GM23338 (cell line): ENCODE data around the gene URM1. TPM values are rescaled to one million over a fixed set of nuclear protein-coding genes. Genes with fewer than 3 reads are reported as not detected.

Experiments used
- ATAC-seq: fragments of 200-7000 bp; cut with Tn5 transposase; 3 replicates; pipeline ENCODE4 v1.9.1; 2020
- DNase-seq: peaks from one replicate; pipeline ENCODE4 v3.0.0-alpha.2; 2015; ENCODE audit warnings: low spot score
- H2AFZ ChIP-seq: fragments of 200-600 bp; sonication (generic); 2 replicates; pipeline ENCODE4 v1.8.0; 2016; ENCODE audit warnings: antibody characterized with exemption, mild to moderate bottlenecking, moderate library complexity
- H3F3A ChIP-seq: fragments of 200-600 bp; sonication (generic); replicated peaks from 2 replicates; pipeline ENCODE4 v1.8.0; 2017; ENCODE audit warnings: antibody characterized with exemption, mixed run types, low read depth
- H3K27ac ChIP-seq: fragments of 200-600 bp; sonication (generic); 2 replicates; pipeline ENCODE4 v1.6.1; 2016; ENCODE audit warnings: low read depth
- H3K27me3 ChIP-seq: fragments of 200-600 bp; sonication (generic); 2 replicates; pipeline ENCODE4 v1.8.0; 2016; ENCODE audit warnings: mild to moderate bottlenecking, mixed run types, moderate library complexity; ENCODE audit not compliant: insufficient read depth
- H3K36me3 ChIP-seq: fragments of 200-600 bp; sonication (generic); 2 replicates; pipeline ENCODE4 v1.8.0; 2016; ENCODE audit warnings: mild to moderate bottlenecking; ENCODE audit not compliant: insufficient read depth
- H3K4me1 ChIP-seq: fragments of 200-600 bp; sonication (generic); 2 replicates; pipeline ENCODE4 v1.8.0; 2016; ENCODE audit warnings: mild to moderate bottlenecking, moderate library complexity; ENCODE audit not compliant: insufficient read depth
- H3K4me2 ChIP-seq: fragments of 200-600 bp; sonication (generic); 2 replicates; pipeline ENCODE4 v1.7.1; 2017; ENCODE audit warnings: mixed run types
- H3K4me3 ChIP-seq: fragments of 200-600 bp; sonication (generic); 2 replicates; pipeline ENCODE4 v1.6.1; 2016; ENCODE audit warnings: mixed run types
- H3K79me2 ChIP-seq: fragments of 200-600 bp; sonication (generic); replicated peaks from 2 replicates; pipeline ENCODE4 v1.8.0; 2017; ENCODE audit warnings: mild to moderate bottlenecking; ENCODE audit not compliant: insufficient read depth
- H3K9me2 ChIP-seq: fragments of 200-600 bp; sonication (generic); 2 replicates; pipeline ENCODE4 v1.8.0; 2017; ENCODE audit not compliant: insufficient read depth
- H4K20me1 ChIP-seq: fragments of 200-600 bp; sonication (generic); replicated peaks from 2 replicates; pipeline ENCODE4 v1.8.0; 2017; ENCODE audit warnings: mild to moderate bottlenecking; ENCODE audit not compliant: insufficient read depth
- H3K27ac Mint-ChIP-seq: 2 replicates; pipeline ENCODE4 v1.8.0; 2020; ENCODE audit warnings: inconsistent platforms, mild to moderate bottlenecking, moderate library complexity, mixed read lengths
- H3K27me3 Mint-ChIP-seq: 3 replicates; pipeline ENCODE4 v1.8.0; 2022; ENCODE audit warnings: low read depth, mild to moderate bottlenecking, moderate library complexity, mixed read lengths, inconsistent platforms; ENCODE audit not compliant: insufficient read depth, poor library complexity
- H3K36me3 Mint-ChIP-seq: 3 replicates; pipeline ENCODE4 v1.8.0; 2021; ENCODE audit warnings: low read depth, mild to moderate bottlenecking, inconsistent platforms, moderate library complexity, mixed read lengths
- H3K4me1 Mint-ChIP-seq: 3 replicates; pipeline ENCODE4 v1.8.0; 2020; ENCODE audit warnings: mild to moderate bottlenecking, inconsistent platforms, mixed read lengths
- H3K4me3 Mint-ChIP-seq: 3 replicates; pipeline ENCODE4 v1.8.0; 2021; ENCODE audit warnings: moderate library complexity, mild to moderate bottlenecking, inconsistent platforms, mixed read lengths
- H3K9me3 Mint-ChIP-seq: 3 replicates; pipeline ENCODE4 v1.8.0; 2020; ENCODE audit warnings: moderate library complexity, mild to moderate bottlenecking, inconsistent platforms, mixed read lengths
- ETS1 ChIP-seq: IDR thresholded peaks from 2 replicates; pipeline ENCODE4 v1.6.1; 2016; ENCODE audit warnings: antibody characterized with exemption
- EZH2 ChIP-seq: fragments of 200-600 bp; sonication (generic); IDR thresholded peaks from one replicate; pipeline ENCODE4 v1.8.0; 2017; ENCODE audit warnings: antibody characterized with exemption, mild to moderate bottlenecking, low read depth; ENCODE audit not compliant: unreplicated experiment
- EZH2phosphoT487 ChIP-seq: fragments of 200-600 bp; sonication (generic); IDR thresholded peaks from one replicate; pipeline ENCODE4 v1.8.1; 2018; ENCODE audit warnings: antibody characterized with exemption; ENCODE audit not compliant: unreplicated experiment
- NANOG ChIP-seq: IDR thresholded peaks from 2 replicates; pipeline ENCODE4 v1.6.1; 2016; ENCODE audit warnings: antibody characterized with exemption, borderline replicate concordance
- REST ChIP-seq: IDR thresholded peaks from one replicate; pipeline ENCODE4 v1.6.1; 2018; ENCODE audit warnings: antibody characterized with exemption; ENCODE audit not compliant: unreplicated experiment
- STAT1 ChIP-seq: IDR thresholded peaks from one replicate; pipeline ENCODE4 v1.6.1; 2016; ENCODE audit warnings: antibody characterized with exemption; ENCODE audit not compliant: unreplicated experiment
- ZNF114 ChIP-seq: fragments of 250-450 bp; sonication (Bioruptor Pico); IDR thresholded peaks from 2 replicates; pipeline ENCODE4 v1.5.0; 2020; ENCODE audit warnings: mild to moderate bottlenecking, moderate library complexity
- ZNF331 ChIP-seq: fragments of 250-450 bp; sonication (Bioruptor Pico); IDR thresholded peaks from 2 replicates; pipeline ENCODE4 v1.5.0; 2020; ENCODE audit warnings: low read depth, mild to moderate bottlenecking, moderate library complexity
- ZNF462 ChIP-seq: fragments of 250-450 bp; sonication (Bioruptor Pico); IDR thresholded peaks from 2 replicates; pipeline ENCODE4 v1.5.0; 2020; ENCODE audit warnings: mild to moderate bottlenecking, moderate library complexity
- polyA plus RNA-seq: library from polyadenylated mRNA; unstranded; fragments of >200 nt; fragmentation: Nextera tagmentation; extraction: Ambion mirVana; gene quantifications from 2 replicates; pipeline ENCODE4 v1.2.1, GENCODE V29; 2016
- total RNA-seq: library from RNA; depleted of rRNA; stranded (reverse); fragments of >200 nt; shearing (Covaris generic); gene quantifications from 2 replicates; pipeline ENCODE4 v1.2.3, GENCODE V29; 2014
- TF ChIP-seq, protein P1 (sequence below), 2 experiments: fragments of 200-600 bp in 1 of 2; sonication (generic) in 1 of 2; conservative IDR thresholded peaks; 2 replicates each; pipeline versions ENCODE4 v1.5.1 to v1.6.1; 2016 to 2017; ENCODE audit warnings: antibody characterized with exemption in 2 of 2, low read depth in 2 of 2, mild to moderate bottlenecking in 2 of 2, moderate library complexity in 1 of 2

Gene URM1
- total and polyA plus RNA-seq, 2 experiments from 2014 or later, result 28.6 to 47.8 TPM

- no peak for TF ChIP-seq REST
- TF ChIP-seq, protein P1, sequence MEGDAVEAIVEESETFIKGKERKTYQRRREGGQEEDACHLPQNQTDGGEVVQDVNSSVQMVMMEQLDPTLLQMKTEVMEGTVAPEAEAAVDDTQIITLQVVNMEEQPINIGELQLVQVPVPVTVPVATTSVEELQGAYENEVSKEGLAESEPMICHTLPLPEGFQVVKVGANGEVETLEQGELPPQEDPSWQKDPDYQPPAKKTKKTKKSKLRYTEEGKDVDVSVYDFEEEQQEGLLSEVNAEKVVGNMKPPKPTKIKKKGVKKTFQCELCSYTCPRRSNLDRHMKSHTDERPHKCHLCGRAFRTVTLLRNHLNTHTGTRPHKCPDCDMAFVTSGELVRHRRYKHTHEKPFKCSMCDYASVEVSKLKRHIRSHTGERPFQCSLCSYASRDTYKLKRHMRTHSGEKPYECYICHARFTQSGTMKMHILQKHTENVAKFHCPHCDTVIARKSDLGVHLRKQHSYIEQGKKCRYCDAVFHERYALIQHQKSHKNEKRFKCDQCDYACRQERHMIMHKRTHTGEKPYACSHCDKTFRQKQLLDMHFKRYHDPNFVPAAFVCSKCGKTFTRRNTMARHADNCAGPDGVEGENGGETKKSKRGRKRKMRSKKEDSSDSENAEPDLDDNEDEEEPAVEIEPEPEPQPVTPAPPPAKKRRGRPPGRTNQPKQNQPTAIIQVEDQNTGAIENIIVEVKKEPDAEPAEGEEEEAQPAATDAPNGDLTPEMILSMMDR (conservative IDR thresholded peaks at IDR 0.05; ENCODE audit: low read depth in 2 of 2), result no peak
- no peak for TF ChIP-seq ETS1
Measured at GRCh38 chr9:128365525-128365924, 5.6 kb upstream of the URM1 start (continued).

DNA sequence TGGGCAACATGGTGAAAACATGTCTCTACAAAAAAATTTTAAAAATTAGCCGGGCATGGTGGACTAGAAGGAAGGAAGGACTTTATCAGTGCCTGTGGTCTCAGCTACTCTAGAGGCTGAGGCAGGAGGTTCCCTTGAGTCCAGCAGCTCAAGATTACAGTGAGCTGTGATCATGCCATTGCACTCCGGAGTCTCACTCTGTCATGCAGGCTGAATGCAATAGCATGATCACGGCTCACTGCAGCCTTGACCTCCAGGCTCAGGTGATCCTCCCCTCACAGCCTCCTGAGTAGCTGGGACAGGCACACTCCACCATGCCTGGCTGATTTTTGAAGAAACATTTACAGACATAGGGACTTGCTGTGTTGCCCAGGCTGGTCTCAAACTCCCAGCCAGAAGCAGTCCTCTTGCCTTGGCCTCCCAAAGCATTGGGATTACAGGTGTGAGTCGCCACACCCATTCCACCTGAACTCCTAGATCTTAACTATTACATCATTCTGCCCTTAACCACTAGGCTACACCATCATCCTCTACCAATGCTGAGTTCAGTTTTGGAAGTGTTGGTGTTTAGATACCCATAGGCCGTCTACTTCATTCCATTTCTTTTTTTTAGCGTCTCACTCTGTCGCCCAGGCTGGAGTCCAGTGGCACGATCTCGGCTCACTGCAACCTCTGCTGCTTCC, 2.0 kb upstream of the URM1 start:
- Histone ChIP-seq H3K4me3 (no peak overlapping the region), H2AFZ (no peak overlapping the region), H4K20me1 (peaks cover 8% of the 10 kb centered on the region; the same call in 1 of the 2 replicates), H3K4me2 (no peak overlapping the region), H3F3A (peaks cover 12% of the 10 kb centered on the region), H3K79me2 (peaks cover 20% of the 10 kb centered on the region), H3K27ac (no peak overlapping the region), H3K9me2 (no peaks in the 10 kb centered on the region), H3K36me3 (no peaks in the 10 kb centered on the region), H3K27me3 (peaks cover 59% of the 10 kb centered on the region), H3K4me1 (peaks cover 22% of the 10 kb centered on the region)
- peaks cover 52% of the 10 kb centered on the region for H3K27me3 Mint-ChIP-seq
- peaks cover 32% of the 10 kb centered on the region for H3K4me1 Mint-ChIP-seq
- DNase-seq (no peak), ATAC-seq (no peak)
- no peaks in the 10 kb centered on the region; the same call in 2 of the 3 replicates for H3K36me3 Mint-ChIP-seq
- no peak overlapping the region for H3K27ac Mint-ChIP-seq
- peaks cover 3% of the 10 kb centered on the region; the same call in 2 of the 3 replicates for H3K9me3 Mint-ChIP-seq
- no peak overlapping the region for H3K4me3 Mint-ChIP-seq
- no peak for TF ChIP-seq EZH2
- no peak for TF ChIP-seq ZNF331 (CRISPR knock-in tag)
- TF ChIP-seq ZNF114 (CRISPR knock-in tag), result no peak
- TF ChIP-seq ZNF462 (CRISPR knock-in tag), result no peak
- no peak for TF ChIP-seq STAT1
- no peak for TF ChIP-seq EZH2phosphoT487
- no peak for TF ChIP-seq ETS1
- TF ChIP-seq NANOG, result no peak
